Hematopoietic multipotent progenitor cell treated with erythropoietin and hydrocortisone succinate and interleukin-3 and kit ligand, for 6 days (in vitro differentiated cells): ENCODE measurements around the gene SLC26A1.

Experiments
- DNase-seq: peaks from one replicate; pipeline ENCODE4 v3.0.0-alpha.2; 2015

The SLC26A1 gene, protein sequence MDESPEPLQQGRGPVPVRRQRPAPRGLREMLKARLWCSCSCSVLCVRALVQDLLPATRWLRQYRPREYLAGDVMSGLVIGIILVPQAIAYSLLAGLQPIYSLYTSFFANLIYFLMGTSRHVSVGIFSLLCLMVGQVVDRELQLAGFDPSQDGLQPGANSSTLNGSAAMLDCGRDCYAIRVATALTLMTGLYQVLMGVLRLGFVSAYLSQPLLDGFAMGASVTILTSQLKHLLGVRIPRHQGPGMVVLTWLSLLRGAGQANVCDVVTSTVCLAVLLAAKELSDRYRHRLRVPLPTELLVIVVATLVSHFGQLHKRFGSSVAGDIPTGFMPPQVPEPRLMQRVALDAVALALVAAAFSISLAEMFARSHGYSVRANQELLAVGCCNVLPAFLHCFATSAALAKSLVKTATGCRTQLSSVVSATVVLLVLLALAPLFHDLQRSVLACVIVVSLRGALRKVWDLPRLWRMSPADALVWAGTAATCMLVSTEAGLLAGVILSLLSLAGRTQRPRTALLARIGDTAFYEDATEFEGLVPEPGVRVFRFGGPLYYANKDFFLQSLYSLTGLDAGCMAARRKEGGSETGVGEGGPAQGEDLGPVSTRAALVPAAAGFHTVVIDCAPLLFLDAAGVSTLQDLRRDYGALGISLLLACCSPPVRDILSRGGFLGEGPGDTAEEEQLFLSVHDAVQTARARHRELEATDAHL

DNA sequence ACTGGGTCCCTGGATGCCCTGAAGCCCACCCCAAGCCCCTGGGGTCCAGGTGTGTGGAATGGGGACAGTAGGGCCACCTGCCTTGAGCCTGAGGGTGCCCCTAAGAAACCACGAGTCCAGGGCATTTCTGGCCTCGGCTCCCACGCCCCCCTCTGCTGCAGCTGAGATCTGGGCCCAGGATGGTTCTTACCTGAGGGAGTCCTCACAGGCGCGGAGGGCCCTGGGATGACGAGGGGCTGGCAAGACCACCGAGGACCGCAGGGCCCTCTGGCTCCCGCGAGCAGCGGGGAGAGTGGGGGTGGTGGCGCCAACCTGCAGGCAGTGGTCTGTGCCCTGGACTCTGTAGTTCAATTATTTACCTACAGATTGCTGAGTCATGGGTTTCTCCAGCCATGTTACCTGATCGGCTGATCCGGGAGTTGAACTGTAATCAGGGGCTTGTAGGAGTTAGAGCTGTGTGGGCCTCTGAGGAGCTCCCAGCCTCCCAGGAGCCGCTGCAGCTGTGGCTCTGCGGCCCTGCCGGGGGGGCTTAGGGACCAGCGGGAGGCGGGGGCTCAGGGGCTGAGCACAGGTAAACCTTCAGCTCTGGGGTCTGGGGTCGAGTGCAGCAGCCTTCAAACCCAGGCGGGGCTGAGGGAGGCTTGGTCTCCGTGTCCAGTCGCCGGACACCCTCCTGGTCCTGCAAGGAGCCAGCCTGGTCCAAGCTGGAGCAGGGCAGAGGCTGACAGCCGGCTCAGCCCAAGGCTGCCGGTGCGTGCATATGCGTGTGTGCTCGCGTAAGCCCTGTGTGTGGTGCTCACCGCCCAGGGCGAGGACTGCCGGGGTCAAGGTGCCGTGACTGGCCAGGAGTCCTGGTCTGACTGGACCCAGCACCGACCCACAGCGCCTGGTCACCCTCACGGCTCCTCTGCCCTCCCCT lies at the start of gene SLC26A1:
TSS of gene SLC26A1 (minus strand) at position 294 of the 919 bp plus-strand sequence. CDS start 1,701 bp downstream, outside the sequence.
- peak; percentile 26 for DNase-seq

DNA sequence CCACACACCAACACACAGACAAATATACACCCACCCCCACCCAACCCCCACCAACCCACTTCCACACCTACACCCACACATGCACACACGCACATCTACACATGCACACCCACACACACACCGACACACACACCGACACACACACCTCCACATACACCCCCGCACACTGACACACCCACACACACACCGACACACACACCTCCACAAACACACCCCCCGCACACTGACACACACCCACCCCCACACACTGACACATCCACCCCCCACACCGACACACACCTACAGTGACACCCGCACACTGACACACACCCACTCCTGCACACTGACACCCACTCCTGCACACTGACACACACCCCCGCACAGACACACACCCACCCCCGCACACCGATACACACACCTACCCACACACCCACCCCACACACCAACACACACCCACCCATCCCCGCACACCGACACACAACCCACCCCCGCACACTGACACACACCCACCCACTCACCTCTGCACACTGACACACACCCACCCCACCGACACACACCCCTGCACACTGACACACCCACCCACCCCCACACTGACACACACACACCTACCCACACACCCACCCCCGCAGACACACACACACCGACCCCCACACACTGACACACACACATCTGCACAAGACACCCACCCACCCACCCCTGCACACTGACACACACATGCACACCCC lies 49.3 kb upstream of the SLC26A1 start:
- DNase-seq, result no peak

DNA sequence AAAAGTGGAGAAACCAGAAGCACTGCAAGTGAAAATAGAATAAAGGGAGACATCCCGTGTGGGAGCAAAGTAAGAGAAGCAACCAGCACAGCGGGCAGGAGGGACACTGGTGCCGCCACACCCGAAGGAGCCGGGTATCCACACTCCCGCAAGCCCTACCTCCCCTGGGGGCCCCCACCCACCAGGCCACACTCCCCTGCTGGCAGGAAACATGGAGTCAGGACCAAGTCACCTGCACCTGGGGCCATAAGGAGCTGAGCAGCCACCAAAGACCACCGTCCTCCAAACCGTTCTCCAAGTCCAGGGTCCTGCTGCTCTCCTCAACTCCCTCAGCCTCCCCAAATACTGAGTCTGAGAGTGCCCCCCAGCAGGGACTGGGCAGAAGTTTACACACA lies 48.7 kb upstream of the SLC26A1 start:
- no peak for DNase-seq

DNA sequence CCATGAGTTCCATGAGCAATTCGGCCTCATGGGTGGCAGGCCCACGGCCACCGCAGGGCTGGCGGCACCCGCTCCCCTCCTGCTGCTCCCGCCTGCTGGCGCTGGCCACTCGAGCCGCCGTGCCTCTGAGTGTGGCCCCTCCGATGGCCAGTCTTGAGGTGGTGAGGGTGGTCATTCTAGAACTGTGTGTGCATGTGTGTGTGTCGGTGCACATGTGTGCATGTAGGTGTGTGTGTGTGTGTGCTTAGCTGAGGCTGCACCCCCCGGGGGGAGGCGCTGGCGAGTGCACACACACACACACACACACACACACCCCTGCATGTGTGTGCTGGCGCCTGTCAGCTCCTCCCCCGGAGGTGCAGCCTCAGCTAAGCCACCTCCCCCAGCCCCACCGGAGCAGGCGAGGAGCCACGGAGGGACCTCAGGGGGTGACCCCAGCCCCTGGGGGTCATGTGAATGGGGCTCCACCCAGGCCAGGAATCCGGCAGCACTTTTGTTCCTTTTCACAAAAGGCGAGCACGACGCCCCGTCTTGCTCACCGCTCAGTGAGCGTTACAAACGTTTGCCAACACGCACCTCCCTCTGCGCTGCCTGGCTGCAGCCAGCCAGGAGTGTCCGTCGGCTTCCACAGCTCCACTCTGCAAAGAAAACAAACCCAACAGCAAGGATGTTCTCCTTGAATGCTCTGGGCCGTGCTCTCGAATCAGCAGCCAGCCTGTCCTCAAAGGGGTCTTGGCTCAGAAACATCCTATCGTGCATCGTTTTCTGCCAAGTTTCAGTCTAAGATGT lies 48.1 kb upstream of the SLC26A1 start:
- DNase-seq, result no peak

DNA sequence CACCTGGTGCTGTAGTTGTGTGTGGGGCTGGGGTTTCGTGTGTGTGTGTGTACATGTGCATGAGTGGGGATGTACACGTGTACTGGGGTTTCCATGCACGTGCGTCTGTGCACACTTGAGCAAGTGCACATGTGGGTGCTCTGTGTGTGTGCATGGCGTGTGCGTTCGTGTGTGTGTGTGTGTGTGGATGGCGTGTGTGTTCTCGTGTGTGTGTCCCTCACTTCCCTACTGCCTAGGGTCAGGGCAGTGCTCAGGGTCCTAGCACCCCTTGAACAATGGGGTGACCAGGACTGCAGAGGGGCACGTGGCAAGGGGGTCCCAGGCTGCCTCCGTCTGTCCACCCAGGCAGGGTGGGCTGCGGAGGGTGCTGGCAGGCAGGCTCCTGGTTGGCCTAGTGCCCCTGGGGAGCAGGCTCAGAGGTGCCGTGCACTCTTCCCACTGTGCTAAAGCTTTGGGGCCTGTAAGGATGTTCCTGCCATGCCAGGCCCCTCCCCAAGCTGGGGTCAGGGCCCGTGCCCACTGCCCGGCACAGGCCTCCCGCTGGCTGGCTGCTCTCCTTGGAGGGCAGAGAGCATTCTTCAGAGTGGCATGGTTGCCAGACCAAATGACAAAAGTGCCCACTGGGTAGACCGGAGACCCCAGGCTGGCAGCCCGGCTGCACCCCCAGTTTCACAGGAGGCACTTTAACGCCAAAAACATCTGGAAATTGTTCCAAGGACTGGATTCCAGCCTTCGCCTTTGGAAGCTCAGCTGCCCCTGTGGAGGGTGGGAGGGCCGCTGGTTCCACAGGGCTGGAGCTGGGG lies 47.3 kb upstream of the SLC26A1 start:
- DNase-seq, result no peak

DNA sequence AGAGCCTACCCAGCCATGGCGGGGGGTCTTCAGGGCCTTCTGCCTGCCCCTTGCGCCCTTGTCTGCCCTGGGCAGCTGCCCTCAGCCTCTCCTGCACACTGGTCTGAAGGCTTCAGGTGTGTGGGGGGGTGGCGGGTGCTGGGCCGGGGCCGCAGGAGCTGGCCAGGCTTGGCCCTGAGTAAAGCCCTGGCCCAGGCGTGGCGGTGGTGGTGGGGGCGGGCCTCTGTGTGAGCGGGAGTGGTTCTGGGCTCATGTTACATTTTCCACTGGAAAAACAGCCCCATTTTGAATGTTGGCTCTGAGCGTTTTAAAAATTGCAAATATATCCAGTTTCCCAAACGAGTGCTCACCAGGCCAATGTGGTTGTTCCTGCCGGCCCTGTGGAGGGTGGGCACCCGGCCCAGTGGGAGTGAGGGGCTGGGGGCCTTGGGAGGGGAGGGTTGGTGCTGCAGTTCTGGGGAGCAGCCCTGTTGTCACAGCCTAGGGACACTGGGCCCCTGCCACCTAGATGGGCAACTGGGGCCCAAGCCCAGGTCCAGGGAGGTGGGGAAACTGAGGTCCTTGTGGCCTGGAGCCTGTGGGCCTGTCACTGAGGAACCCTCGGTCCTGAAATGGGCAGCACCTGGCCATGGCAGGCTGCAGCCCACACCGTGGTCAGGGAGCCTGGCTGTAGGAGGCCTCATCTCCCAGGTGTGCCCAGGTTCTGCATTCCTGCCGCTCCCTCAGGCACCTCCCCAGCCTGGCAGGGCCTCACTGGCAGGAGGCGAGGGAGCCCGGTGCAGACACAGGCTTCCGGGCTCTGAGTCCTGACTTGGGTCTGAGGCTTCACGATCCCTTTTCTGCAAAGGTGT lies 46.5 kb upstream of the SLC26A1 start:
- no peak for DNase-seq

DNA sequence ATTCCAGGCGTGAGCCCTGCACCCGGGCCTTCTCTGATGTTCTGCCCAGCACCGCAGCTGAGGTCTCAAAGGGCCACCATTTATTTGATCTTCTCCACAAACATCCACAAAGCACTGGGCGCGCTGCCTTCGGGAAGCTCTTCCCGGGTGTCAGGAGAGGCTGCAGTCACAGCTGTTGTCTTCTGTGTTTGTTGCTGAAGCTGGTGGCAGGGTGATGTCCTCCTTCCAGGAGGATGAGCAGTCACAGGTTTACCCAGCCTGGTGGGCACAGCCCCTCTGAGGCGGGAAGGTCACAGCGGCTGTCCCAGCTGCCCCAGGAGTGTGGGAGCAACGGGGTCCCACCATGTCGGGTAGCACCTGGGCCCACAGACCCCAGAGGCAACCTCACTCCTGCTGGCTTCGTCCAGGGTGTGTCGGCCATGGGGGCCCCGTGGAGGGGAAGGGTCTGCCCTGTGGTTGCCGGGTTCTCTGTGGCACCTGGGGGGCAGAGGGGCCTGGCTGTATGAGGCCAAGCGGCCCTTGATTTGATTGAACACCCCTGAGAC lies 45.8 kb upstream of the SLC26A1 start:
- no peak for DNase-seq

DNA sequence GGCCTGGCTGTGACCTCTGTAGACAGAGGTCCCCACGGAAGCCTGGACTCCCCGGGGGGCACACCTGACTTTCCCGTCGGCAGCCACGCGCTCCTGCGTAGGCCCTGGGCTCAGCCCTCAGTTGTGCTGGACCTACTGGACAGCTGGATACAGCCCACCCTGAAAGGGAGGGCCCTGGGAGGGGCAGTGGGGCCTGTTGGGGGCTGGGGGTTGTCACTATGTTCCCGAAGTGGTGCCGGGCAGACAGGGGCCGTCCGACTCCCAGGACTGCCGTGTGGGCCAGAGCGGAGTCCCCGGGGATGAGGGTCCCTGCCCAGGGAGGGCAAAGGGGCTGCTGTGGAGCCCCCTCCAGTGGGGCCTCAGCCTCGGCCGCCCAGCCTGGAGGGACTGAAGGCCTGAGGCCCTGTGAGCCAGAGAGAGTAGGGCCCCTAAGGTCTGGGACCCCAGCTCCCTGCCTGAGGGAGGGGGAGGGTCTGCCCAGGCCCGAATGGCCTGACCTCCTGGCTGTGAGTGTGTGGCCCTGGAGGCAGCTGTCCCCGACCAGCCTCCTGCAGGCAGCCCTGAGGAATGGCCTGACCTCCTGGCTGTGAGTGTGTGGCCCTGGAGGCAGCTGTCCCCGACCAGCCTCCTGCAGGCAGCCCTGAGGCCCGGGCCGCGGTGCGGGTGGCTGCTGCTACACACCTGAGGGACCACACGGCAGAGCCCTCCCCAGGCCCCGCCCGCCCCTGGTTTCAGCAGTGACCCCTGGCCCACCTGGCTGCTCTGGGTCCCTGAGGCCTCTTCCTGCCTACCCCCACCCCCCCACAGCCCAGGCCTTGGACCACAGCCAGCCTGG lies 44.0 kb upstream of the SLC26A1 start:
- no peak for DNase-seq

DNA sequence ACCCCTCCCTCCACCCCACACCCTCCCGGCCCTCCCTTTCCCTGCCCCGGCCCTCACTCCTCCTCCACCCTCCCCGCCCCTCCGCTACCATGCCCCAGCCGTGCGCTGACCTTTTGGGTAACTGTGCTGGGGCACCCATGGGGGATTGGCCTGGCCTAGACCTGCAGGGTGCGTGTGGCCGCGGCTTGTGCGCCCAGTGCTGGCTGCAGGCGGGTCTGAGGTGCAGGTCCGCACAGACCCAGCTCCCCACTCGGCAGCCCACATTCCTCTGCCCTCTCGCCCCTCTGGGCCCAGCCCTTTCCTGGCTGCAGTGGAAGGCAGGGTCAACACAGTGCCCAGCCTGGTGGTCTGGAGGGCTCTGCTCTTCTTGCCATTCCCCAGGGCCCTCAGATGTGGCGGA lies 42.9 kb upstream of the SLC26A1 start:
- DNase-seq, result no peak

DNA sequence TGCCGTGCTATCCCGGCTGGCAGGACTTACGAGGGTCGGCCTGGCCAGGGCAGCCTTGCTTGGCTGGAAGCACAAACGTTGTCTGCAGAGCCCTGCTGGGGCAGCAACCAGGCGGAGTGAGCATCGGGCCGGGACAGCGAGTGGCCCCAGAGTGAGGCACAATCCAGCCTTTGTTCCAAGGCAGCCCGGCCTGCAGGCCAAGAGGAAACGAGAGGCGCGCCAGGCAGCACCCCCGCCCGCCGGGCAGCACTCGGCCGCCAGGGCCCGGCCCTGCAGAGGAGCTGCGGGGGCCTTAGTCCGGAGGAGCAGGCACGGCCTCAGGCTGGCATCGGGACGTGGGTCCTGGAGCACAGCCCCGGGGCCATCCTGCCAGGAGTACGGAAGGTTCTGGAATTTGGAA lies 42.3 kb upstream of the SLC26A1 start:
- no peak for DNase-seq

DNA sequence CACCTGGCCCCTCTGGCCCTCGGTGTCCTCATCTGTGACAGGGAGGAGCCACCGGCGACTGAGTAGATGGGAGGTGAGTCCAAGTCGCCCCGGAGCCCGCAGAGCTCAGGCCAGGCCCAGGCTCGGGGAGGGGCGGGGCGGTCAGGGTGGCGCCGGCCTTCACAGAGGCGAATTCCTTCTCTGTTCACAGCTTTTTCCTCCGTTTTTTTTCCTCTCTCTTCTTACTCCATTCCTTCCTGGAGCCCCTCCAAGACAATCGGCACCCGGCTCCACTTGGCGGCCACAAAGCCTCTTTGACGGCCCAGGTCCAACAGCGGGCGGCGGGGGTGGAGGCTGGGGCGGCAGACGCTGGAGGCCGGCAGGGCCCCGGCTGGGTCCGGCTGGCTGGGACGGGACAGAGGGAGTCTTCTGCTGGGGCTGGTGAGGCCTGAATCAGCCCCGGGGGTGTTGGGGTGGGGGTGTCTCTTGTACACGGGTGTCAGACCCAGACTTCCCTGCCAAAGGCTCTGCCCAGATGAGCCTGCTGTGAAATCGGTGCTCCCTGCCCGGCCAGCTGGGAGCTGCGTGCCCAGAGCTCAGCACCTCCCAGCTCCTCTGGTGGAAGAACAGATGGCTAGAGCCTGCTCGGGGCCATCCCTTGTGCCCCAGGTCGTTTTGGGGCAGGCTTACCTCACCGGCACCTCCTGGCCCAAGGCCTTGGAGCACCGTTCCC lies 40.8 kb upstream of the SLC26A1 start:
- no peak for DNase-seq

DNA sequence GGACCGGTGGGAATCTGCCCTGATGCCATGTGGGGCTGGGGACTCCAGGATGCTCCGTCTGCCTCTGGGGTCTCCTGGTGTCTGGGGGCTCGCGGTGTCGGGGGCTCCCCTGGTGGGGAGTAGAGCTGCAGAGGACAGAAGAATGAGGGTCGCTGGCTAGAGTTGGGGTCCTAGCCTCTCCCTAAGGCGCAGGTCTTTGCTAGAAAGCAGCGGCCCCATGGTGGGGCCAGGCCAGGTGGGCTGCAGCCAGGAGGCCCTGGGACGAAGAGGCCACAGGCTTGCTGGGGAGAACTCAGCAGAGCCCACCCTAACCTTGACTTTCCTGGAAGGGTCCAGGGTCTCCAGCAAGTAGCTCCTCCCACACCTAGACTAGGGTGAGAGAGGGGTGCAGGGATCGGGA lies 39.7 kb upstream of the SLC26A1 start:
- DNase-seq, result no peak

DNA sequence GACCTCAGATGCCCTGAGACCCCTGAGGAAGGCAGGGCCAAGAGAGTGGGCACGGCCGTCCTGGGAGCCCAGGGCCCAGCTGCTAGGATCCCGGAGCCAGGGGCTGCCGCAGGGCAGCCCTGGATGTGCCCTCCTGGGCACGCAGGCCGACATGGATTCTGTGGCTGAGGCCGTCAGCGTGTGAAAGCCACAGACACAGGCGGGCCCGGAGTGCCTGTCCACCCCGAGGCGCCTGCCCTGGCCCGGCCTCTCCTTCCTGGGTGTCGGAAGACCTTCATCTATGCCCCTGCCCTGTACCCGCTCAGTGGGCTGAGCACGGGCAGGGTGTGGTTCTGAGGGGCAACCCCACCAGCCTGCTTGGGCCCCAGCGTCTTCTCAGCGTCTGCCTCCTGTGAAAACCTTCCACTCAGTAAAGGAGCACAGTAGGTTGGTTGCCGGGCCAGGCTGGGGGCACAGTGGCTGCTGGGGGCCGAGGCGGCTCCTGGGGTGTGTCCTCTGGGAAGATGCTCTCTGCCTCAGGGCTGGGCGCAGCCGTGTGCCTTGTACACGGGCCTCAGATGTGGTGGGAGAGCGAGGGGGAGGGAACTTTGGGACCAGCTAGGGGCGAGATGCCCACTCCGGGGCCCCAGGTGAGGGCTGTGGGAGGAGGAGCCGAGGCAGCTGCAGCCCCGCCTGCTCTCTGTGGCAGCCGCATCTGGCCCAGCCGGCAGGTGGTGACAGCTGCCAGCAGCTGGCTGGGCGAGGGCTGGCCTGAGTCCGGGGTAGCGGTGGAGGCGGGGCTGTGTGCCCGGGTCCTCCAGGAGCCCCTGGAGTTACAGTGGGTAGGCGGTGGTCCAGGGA lies 39.0 kb upstream of the SLC26A1 start:
- DNase-seq, result peak; percentile 31

DNA sequence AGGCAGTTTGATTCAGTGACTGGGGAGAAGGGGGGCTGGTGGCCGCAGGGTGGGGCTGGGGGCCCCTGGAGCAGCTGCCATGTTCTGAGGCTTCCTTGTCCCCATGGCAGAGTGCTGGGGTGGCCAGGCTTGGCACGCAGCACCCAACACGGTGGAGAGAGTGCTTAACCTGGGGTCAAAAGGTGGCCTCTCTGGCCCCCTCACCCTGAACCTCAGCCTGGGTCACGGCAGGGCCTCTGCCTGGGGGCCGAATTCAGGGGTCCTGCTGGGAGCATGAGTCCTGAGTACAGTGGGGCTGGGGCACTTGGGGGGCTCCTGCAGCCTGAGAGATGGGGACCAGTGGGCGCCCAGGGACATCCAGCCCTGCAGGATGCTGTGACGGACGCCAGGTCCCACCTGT lies 38.1 kb upstream of the SLC26A1 start:
- DNase-seq, result no peak

DNA sequence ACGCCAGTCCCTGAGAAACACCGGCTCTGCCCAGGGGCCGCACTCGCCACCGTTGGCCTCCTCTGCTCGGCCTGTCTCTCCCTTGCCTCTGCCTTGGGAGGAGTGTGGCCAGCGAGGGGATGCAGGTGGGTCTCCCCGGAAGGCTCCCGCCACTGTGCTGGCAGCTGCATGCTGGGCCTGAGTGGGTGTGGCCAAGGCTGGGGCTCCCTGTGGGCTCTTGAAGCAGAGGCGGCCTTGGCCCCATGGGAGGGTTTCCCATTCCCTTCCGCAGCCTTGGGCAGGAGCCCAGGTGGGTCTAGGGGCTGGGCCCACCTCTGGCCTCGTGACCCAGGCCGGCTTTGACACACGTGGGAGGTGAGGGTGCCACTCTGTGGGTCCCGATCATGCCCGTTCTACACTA lies 37.4 kb upstream of the SLC26A1 start:
- DNase-seq, result peak; percentile 59

DNA sequence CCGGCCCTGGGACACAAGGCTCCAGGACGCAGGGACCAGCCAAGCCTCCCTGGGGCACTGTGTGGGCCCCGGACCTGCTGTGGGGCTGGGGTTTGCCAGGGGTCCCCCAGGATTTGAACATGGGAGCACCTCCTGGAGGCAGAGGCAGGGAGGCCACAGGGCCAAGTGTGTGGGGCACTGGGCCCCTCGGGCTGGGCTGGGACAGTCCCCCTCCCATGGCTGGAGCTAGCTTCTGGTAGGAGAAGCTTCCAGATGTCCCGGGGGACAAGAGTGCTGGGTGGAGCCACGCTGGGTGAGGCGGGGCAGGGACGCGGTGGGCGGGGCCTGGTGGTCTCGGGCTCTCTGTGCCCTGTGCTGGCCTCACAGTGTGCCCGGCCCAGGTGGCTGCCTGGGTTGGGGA lies 36.8 kb upstream of the SLC26A1 start:
- DNase-seq, result peak; percentile 53

DNA sequence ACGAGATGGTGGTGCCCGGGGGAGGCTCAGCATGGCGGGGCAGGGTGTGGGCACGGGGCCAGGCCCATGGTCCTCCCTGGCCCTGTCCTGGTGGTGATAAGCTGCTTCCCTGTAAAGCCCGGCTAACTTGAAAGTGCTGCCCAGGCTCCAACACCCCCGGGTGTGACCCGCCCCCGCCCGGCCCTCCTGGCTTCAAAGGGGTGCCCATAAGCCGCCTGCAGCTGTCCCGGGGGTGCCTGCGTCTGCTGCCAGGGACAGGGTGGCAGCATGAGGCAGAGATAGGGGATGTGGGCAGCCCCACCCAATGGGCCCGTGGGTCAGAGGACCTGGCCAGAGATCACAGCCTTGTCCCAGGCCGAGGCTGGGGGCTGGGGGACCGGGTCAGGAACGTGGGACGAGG lies 36.3 kb upstream of the SLC26A1 start:
- peak; percentile 91 for DNase-seq
